ENCODE data around the gene FAM50B.

DNA sequence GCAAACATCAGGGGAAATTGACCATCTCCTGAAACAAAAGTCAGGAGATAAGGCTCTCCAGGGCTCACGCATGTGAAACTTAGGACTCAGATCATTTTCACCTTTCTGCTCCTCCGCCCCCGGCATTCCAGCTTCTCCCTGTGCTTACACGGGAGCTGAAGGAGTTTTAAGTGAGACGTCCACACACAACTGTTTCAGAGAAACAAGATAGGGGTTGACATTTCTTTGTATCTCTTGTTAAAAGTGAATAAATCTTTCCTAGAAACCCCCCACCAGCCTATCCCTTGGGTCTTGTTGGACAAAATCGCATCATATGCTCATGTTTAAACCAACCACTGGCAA lies 46.1 kb downstream of the FAM50B start:
- TF ChIP-seq, protein P1, sequence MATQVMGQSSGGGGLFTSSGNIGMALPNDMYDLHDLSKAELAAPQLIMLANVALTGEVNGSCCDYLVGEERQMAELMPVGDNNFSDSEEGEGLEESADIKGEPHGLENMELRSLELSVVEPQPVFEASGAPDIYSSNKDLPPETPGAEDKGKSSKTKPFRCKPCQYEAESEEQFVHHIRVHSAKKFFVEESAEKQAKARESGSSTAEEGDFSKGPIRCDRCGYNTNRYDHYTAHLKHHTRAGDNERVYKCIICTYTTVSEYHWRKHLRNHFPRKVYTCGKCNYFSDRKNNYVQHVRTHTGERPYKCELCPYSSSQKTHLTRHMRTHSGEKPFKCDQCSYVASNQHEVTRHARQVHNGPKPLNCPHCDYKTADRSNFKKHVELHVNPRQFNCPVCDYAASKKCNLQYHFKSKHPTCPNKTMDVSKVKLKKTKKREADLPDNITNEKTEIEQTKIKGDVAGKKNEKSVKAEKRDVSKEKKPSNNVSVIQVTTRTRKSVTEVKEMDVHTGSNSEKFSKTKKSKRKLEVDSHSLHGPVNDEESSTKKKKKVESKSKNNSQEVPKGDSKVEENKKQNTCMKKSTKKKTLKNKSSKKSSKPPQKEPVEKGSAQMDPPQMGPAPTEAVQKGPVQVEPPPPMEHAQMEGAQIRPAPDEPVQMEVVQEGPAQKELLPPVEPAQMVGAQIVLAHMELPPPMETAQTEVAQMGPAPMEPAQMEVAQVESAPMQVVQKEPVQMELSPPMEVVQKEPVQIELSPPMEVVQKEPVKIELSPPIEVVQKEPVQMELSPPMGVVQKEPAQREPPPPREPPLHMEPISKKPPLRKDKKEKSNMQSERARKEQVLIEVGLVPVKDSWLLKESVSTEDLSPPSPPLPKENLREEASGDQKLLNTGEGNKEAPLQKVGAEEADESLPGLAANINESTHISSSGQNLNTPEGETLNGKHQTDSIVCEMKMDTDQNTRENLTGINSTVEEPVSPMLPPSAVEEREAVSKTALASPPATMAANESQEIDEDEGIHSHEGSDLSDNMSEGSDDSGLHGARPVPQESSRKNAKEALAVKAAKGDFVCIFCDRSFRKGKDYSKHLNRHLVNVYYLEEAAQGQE (IDR thresholded peaks at IDR 0.05; ENCODE audit: unreplicated experiment): no peak
- TF ChIP-seq, protein P2, sequence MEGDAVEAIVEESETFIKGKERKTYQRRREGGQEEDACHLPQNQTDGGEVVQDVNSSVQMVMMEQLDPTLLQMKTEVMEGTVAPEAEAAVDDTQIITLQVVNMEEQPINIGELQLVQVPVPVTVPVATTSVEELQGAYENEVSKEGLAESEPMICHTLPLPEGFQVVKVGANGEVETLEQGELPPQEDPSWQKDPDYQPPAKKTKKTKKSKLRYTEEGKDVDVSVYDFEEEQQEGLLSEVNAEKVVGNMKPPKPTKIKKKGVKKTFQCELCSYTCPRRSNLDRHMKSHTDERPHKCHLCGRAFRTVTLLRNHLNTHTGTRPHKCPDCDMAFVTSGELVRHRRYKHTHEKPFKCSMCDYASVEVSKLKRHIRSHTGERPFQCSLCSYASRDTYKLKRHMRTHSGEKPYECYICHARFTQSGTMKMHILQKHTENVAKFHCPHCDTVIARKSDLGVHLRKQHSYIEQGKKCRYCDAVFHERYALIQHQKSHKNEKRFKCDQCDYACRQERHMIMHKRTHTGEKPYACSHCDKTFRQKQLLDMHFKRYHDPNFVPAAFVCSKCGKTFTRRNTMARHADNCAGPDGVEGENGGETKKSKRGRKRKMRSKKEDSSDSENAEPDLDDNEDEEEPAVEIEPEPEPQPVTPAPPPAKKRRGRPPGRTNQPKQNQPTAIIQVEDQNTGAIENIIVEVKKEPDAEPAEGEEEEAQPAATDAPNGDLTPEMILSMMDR (conservative IDR thresholded peaks at IDR 0.05; ENCODE audit: low read depth in 2 of 2): no peak
- TF ChIP-seq EZH2 (IDR thresholded peaks at IDR 0.05; ENCODE audit: low read depth, unreplicated experiment): no peak

Measured in GM23338 (cell line).